HG03135 (cell line): ENCODE results near the gene ZNF407.

Source experiments
- ATAC-seq: cut with Tn5 transposase; IDR thresholded peaks from one replicate; pipeline ENCODE4 v1.9.1; 2021; ENCODE audit warnings: mild to moderate bottlenecking, moderate library complexity; ENCODE audit not compliant: unreplicated experiment

Gene ZNF407

GRCh38 chr18:74669136-74669798, 71.6 kb downstream of the ZNF407 start:
- no peak for ATAC-seq

- no peak for ATAC-seq
Observed at GRCh38 chr18:74672371-74672770, 74.7 kb downstream of the ZNF407 start.

GRCh38 chr18:74674487-74674886, 76.8 kb downstream of the ZNF407 start:
- ATAC-seq = no peak

- ATAC-seq = no peak
Observed at GRCh38 chr18:74679006-74679678, 81.5 kb downstream of the ZNF407 start.

GRCh38 chr18:74679679-74680076, 82.0 kb downstream of the ZNF407 start:
- no peak for ATAC-seq

- no peak for ATAC-seq
Observed at GRCh38 chr18:74682141-74682990, 84.7 kb downstream of the ZNF407 start.

GRCh38 chr18:74682991-74683297, 85.3 kb downstream of the ZNF407 start:
- ATAC-seq = no peak

GRCh38 chr18:74683573-74683972, 85.9 kb downstream of the ZNF407 start:
- no peak for ATAC-seq

GRCh38 chr18:74689251-74689650, 91.6 kb downstream of the ZNF407 start:
- no peak for ATAC-seq

- no peak for ATAC-seq
Observed at GRCh38 chr18:74692367-74693013, 94.8 kb downstream of the ZNF407 start.

GRCh38 chr18:74694436-74694835, 96.8 kb downstream of the ZNF407 start:
- no peak for ATAC-seq

- no peak for ATAC-seq
Observed at GRCh38 chr18:74695170-74695569, 97.5 kb downstream of the ZNF407 start.

- no peak for ATAC-seq
Observed at GRCh38 chr18:74698881-74699280, 101.2 kb downstream of the ZNF407 start.

- no peak for ATAC-seq
Observed at GRCh38 chr18:74699455-74699854, 101.8 kb downstream of the ZNF407 start.

- ATAC-seq = no peak
Observed at GRCh38 chr18:74702950-74703349, 105.3 kb downstream of the ZNF407 start.

- ATAC-seq = no peak
Observed at GRCh38 chr18:74708169-74708568, 110.5 kb downstream of the ZNF407 start.

GRCh38 chr18:74709452-74709851, 111.8 kb downstream of the ZNF407 start:
- no peak for ATAC-seq

- ATAC-seq = no peak
Observed at GRCh38 chr18:74714120-74714519, 116.5 kb downstream of the ZNF407 start.

GRCh38 chr18:74714791-74715190, 117.1 kb downstream of the ZNF407 start:
- ATAC-seq = no peak

- ATAC-seq = no peak
Observed at GRCh38 chr18:74715306-74715705, 117.6 kb downstream of the ZNF407 start.
